HL-60/S4 treated with phorbol 12-myristate 13-acetate at 8.2 ng/mL for 4 days and 3 days (cell line): ENCODE data around the gene ZNF627.
"Not testable (repeated sequence)": the region's sequence is repeated elsewhere in the genome, so short reads cannot be mapped to it uniquely, and the experiment has no call there.

Source experiments
- in situ Hi-C: fragments of 300-500 bp; cut with MboI; formaldehyde crosslinking; loops from 2 replicates; pipeline ENCODE4 v1.15.0; 2022; ENCODE audit warnings: low sequenced_read_pairs

Gene ZNF627

DNA sequence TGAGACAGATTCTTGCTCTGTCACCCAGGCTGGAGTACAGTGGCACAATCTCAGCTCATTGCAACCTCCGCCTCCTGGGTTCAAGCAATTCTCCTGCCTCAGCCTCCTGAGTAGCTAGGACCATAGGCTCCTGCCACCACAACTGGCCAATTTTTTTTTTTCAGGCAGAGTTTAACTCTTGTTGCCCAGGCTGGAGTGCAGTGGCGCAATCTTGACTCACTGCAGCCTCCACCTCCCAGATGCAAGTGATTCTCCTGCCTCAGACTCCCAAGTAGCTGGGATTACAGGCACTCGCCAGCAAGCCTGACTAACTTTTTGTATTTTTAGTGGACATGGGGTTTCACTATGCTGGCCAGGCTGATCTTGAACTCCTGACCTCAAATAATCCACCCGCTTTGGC, 23.5 kb upstream of the ZNF627 start:
- in situ Hi-C loops: not testable (repeated sequence)

DNA sequence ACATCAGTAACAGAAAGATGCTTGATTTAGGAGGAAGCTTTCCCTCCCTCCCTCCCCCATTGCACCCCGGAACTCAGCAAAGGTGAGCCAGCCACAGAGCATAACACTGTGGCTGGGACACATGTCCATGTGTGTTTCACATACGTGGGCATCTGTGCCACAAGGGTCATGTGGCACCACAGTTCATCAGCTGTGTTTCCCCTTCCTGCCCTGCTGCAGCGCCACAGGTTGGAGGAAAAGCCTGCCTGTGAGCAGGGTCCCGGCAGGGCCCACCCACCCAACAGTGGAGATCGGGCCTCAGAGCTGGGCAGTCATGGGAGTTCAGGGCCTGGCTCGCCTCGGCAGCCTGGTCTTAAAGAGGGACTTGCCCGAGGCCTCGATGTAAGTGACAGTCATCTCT, 22.6 kb upstream of the ZNF627 start:
- in situ Hi-C loops: loop anchor here (25.0 kb wide), 1 partner anchor 1088 kb away; the partner anchor contains the start of genes MAN2B1 and WDR83

DNA sequence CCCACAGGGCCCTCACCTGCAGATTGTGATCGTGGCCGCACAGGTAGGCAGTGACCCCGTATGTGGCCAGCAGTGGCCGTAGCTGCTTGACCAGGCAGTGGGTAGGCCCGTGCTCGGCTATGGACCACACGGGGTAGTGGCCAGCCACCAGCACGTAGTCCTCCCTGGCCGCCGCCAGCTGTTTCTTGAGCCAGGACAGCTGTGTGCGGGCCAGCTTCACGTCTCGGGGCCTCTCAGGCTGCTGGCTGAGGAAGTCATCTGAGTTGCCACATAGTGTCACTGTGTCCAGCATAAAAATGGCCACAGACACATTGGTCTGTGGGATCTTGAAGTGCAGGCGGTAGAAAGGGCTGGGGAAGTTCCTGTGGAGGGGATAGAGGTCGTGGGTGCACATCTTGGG, 21.1 kb upstream of the ZNF627 start:
- in situ Hi-C loops: loop anchor here (25.0 kb wide), 1 partner anchor 1086 kb away; the partner anchor contains the start of genes MAN2B1 and WDR83

DNA sequence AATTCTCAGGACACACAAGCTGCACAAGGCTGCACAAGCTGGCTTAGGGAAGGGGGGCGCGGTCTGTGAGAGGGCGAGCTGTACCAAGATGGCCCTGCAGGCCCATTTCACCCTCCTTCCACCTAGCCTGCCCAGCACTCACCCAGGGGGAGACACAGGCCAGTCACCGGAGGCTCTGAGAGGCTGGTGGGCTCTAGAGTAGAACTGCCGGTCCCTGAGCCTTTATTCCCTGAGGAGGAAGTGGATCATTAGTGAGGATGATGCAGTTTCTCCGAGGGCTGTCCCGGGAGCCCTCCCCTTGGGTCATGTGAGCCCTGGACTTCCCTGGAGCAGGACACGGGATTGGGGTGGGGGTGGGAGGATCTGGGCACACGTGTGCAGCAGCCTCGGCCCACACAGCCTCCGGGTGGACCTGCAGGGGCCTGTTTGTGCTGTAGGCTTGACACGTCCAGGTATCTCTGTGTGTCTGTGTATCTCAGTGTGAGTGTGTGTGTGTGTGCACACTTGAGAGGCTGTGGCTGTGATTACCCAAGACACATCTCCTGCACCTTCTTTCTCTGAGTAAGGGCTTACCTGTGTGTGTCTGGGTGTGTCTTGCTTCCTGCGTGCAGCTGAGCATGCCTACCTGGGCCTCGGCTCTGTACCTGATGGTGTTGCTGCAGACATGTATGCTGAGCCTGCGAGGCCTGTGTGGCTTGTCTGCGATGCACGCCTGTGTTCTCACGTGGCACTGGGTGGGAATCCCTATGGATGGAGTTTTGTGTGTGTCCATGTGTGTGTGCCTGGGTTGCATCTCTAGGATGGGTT, 19.6 kb upstream of the ZNF627 start, which contains the start of gene ACP5:
ACP5 (minus strand) TSS at position 195 of the 807 bp plus-strand sequence. CDS start 328 bp downstream, outside the sequence.
- in situ Hi-C loops: loop anchor here (25.0 kb wide), 1 partner anchor 1085 kb away; the partner anchor contains the start of genes MAN2B1 and WDR83

DNA sequence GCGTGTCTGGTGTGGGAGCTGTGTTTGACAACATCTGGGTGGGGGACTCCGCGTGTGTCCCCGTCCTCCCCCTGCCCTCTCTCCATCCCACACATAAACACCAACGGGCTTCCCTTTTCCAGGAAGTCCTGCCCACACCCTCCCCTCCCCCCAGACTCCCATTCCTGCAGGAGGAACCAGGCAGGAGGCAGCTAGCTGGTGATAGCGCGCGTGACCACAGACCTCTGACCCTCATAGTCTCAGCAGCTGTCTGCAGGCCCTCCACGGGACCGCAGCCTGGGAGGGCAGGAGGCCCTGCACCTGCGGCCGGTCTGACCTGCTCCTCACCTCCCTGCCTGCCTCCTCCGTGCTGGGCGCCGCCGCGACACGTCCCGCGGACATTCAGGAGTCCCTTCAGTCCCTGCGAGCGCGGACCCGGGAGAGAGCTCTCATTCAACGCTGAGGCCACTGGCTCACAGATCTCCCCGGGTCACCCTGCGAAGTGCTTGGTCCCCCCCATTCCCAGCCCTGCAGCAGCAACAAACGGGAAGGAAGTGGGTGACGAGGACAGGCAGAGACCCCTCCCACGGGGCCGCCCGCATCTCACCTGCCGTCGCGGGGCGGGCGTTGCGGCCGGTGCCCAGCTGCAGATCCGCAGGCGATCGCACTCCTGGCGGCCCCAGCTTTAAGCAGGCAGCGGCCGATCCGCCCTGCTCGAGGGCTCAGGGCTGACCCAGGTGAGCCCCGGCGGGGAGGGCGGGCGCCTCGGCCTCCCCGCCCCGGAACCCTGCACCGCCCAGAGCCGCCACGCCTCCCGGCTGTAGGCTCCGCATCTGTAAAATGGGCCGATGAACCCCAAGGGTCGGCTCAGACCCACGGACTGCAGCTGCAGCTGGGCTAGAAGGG, 18.8 kb upstream of the ZNF627 start:
- in situ Hi-C loops: loop anchor here (25.0 kb wide), 1 partner anchor 1084 kb away; the partner anchor contains the start of genes MAN2B1 and WDR83

- in situ Hi-C loops: loop anchor here (25.0 kb wide), 1 partner anchor 1082 kb away; the partner anchor contains the start of genes MAN2B1 and WDR83
Observed at GRCh38 chr19:11580116-11580515, 17.2 kb upstream of the ZNF627 start.

DNA sequence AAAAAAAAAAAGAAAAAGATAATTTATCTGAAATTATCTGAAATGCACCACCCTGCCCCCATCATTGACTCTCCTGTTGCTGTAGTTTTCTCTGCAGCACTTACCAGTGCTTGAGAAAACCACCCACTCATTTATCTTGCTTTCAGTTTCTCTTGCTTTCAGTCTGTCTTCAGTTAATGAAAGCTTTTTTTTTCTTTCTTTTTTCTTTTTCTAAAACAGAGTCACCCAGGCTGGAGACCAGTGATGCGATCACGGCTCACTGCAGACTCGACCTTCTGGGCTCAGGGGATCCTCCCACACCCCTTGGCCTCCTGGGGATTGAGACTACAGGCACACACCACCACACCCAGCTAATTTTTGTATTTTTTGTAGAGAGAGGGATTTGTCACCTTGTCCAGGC, 15.5 kb upstream of the ZNF627 start:
- in situ Hi-C loops: loop anchor here (25.0 kb wide), 1 partner anchor 1081 kb away; the partner anchor contains the start of genes MAN2B1 and WDR83

DNA sequence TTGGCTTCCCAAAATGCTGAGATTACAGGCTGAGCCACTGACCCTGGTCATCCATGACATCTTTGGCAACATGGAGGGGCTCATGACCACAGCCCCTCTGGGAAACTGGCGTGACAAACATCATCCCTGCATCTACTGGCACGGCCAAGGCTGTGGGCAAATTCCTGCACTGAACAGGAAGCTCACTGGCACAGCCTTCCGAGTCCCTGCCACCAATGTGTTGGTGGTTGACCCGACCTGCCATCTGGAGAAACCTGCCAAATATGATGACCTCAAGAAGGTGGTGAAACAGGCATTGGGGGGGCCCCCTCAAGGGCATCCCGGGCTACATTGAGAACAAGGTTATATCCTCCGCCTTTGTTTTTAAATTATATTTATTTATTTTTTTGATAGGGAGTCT, 11.0 kb upstream of the ZNF627 start:
- in situ Hi-C loops: loop anchor here (25.0 kb wide), 1 partner anchor 1076 kb away; the partner anchor contains the start of genes MAN2B1 and WDR83

GRCh38 chr19:11587302-11587974, 9.8 kb upstream of the ZNF627 start:
- in situ Hi-C loops: loop anchor here (25.0 kb wide), 1 partner anchor 1075 kb away; the partner anchor contains the start of genes MAN2B1 and WDR83

- in situ Hi-C loops: loop anchor here (25.0 kb wide), 1 partner anchor 1074 kb away; the partner anchor contains the start of genes MAN2B1 and WDR83
Observed at GRCh38 chr19:11587975-11588631, 9.2 kb upstream of the ZNF627 start.

DNA sequence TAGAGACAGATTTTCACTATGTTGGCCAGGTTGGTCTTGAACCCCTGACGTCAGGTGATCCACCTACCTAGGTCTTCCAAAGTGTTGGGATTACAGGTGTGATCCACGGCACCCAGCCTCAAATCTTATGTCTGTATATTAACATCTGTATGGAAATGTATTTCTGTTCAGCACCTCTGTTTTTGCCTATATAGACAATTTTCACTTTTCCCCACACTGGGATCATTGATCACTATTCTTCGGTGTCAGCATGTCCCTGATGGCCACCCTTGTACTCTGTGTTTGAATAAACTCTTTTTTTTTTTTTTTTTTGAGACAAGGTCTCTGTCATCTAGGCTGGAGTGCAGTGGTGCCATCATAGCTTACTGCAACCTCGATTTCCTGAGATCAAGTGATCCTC, 3.2 kb upstream of the ZNF627 start:
- in situ Hi-C loops: loop anchor here (25.0 kb wide), 1 partner anchor 1068 kb away; the partner anchor contains the start of genes MAN2B1 and WDR83

GRCh38 chr19:11596156-11596555, 1.1 kb upstream of the ZNF627 start:
- in situ Hi-C loops: loop anchor here (25.0 kb wide), 1 partner anchor 1066 kb away; the partner anchor contains the start of genes MAN2B1 and WDR83

DNA sequence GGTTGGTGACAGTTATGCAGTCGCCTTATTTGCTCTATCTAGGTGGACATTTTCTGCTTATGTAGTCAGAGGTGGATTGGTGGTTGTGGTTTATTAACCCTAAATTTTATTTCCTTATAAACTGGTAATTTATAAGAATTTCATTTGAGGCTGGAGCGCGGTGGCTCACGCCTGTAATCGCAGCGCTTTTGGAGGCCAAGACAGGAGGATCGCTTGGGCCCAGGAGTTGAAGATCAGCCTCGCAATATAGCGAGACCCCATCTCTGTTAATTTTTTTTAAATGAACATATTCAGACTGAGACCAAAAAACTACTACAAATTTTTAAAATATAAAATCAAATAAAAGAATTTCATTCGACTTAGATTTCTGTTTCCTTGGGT, 810 bp downstream of the ZNF627 start:
- in situ Hi-C loops: loop anchor here (25.0 kb wide), 1 partner anchor 1064 kb away; the partner anchor contains the start of genes MAN2B1 and WDR83

DNA sequence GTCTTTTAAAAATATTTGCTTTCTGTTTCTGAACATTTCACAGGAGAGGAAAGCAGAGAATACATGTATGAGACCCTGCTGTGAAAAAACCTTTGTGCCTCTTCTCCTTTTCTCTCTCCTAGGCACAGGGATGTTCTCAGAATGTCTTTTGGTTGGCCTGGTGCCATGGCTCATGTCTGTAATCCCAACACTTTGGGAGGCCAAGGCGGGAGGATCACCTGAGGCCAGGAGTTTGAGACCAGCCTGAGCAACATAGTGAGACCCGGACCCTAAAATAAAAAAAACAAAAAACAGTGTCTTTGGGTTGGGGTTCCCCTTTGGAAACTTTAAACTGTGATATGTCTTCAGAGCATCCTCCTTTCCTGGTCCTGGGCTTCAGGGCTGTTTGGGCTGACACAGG, 1.5 kb downstream of the ZNF627 start:
- in situ Hi-C loops: loop anchor here (25.0 kb wide), 1 partner anchor 1064 kb away; the partner anchor contains the start of genes MAN2B1 and WDR83

DNA sequence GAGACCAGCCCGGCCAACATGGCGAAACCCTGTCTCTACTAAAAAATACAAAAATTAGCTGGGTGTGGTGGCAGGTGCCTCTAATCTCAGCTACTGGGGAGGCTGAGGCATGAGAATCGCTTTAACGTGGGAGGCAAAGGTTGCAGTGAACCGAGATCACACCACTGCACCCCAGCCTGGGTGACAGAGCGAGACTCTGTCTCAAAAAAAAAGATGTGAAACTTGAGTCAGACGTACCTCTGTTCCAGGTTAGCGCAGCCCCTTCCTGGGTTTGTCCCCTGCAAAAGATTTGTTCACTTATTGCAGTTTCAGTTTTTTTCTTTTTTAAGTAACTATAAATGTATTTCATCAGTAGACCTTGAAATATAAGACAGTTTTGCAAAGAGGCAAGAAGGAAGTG, 2.4 kb downstream of the ZNF627 start:
- in situ Hi-C loops: loop anchor here (25.0 kb wide), 1 partner anchor 1063 kb away; the partner anchor contains the start of genes MAN2B1 and WDR83

GRCh38 chr19:11606484-11606883, 9.2 kb downstream of the ZNF627 start:
- in situ Hi-C loops: no loop called here

DNA sequence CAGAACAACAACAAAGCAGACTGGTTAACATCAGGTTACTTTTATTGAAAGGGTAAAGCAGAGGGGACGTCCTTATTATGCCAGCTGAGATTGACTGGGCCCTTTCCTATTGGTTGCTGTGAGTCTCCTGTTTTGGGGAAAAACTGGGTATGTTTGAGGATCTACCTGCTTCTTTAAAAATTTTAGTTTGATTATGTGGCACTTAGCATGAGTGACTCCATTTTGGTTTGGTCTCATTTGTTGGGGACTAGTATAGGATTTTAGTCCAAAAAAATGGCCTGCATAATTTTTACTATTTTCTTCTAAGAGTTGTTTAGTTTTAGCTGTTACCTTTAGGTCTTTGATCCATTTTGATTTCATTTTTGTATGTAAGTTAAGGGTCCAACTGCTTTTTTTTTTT, 14.4 kb downstream of the ZNF627 start:
- in situ Hi-C loops: no loop called here

GRCh38 chr19:11612816-11613511, 15.7 kb downstream of the ZNF627 start:
- in situ Hi-C loops: no loop called here
